NOMO-1 treated with dmso at 0.1 percent for 144 hours (cell line): ENCODE measurements around the gene TAF4.

Experiments used
- DNase-seq: peaks from one replicate; lab custom pipeline; 2025; ENCODE audit not compliant: unreplicated experiment; lab: John Stamatoyannopoulos, UW

Gene TAF4

GRCh38 chr20:62025394-62025793 lies 40.3 kb downstream of the TAF4 start:
- DNase-seq: no peak

GRCh38 chr20:62023935-62024334 lies 41.7 kb downstream of the TAF4 start:
- DNase-seq: no peak

GRCh38 chr20:62022575-62023139 lies 43.0 kb downstream of the TAF4 start:
- no peak for DNase-seq

- no peak for DNase-seq
These were observed 43.8 kb downstream of the TAF4 start for GRCh38 chr20:62021793-62022385.

- no peak for DNase-seq
These were observed 44.6 kb downstream of the TAF4 start for GRCh38 chr20:62020935-62021701.

GRCh38 chr20:62019881-62020492 lies 45.7 kb downstream of the TAF4 start:
- DNase-seq: no peak

- no peak for DNase-seq
These were observed 46.4 kb downstream of the TAF4 start for GRCh38 chr20:62019144-62019805.

- DNase-seq: no peak
These were observed 47.1 kb downstream of the TAF4 start for GRCh38 chr20:62018437-62019143.

- DNase-seq: no peak
These were observed 50.0 kb downstream of the TAF4 start for GRCh38 chr20:62015540-62016288.

GRCh38 chr20:62014889-62015537 lies 50.7 kb downstream of the TAF4 start:
- DNase-seq: no peak

- no peak for DNase-seq
These were observed 51.2 kb downstream of the TAF4 start for GRCh38 chr20:62014488-62014775.

GRCh38 chr20:62012631-62013030 lies 53.0 kb downstream of the TAF4 start:
- DNase-seq: no peak

- no peak for DNase-seq
These were observed 53.6 kb downstream of the TAF4 start for GRCh38 chr20:62011938-62012534.

GRCh38 chr20:62011403-62011790 lies 54.3 kb downstream of the TAF4 start:
- no peak for DNase-seq

GRCh38 chr20:62010551-62011402 lies 54.9 kb downstream of the TAF4 start:
- DNase-seq: no peak

- DNase-seq: no peak
These were observed 55.7 kb downstream of the TAF4 start for GRCh38 chr20:62009869-62010445.

GRCh38 chr20:62009322-62009721 lies 56.4 kb downstream of the TAF4 start:
- DNase-seq: no peak

GRCh38 chr20:62008643-62009183 lies 57.0 kb downstream of the TAF4 start:
- DNase-seq: no peak
